WTC11 (cell line): Measurements from ENCODE around the gene MTSS2.

Experiments used
- CREB1 ChIP-seq: sonication (generic); formaldehyde crosslinking; IDR thresholded peaks from 2 replicates; pipeline ENCODE4 v1.8.0; 2023; ENCODE audit warnings: mild to moderate bottlenecking, missing genetic modification reagents
- CREM ChIP-seq: sonication (generic); formaldehyde crosslinking; IDR thresholded peaks from 2 replicates; pipeline ENCODE4 v1.8.1; 2022; ENCODE audit warnings: mild to moderate bottlenecking, missing genetic modification reagents, moderate library complexity
- ESRRA ChIP-seq: sonication (generic); formaldehyde crosslinking; IDR thresholded peaks from 2 replicates; pipeline ENCODE4 v1.8.1; 2022; ENCODE audit warnings: mild to moderate bottlenecking, missing genetic modification reagents, borderline replicate concordance
- FOXP1 ChIP-seq: sonication (generic); formaldehyde crosslinking; IDR thresholded peaks from 2 replicates; pipeline ENCODE4 v1.8.0; 2022; ENCODE audit warnings: missing genetic modification reagents, mild to moderate bottlenecking, moderate library complexity, borderline replicate concordance
- JUN ChIP-seq: sonication (generic); formaldehyde crosslinking; IDR thresholded peaks from 2 replicates; pipeline ENCODE4 v1.8.0; 2023; ENCODE audit warnings: mild to moderate bottlenecking, missing genetic modification reagents
- NFE2L1 ChIP-seq: sonication (generic); formaldehyde crosslinking; IDR thresholded peaks from 2 replicates; pipeline ENCODE4 v1.8.1; 2023; ENCODE audit warnings: missing genetic modification reagents
- NFYB ChIP-seq: sonication (generic); formaldehyde crosslinking; conservative IDR thresholded peaks from 2 replicates; pipeline ENCODE4 v1.8.0; 2022; ENCODE audit warnings: low read depth, missing genetic modification reagents
- RORB ChIP-seq: fragments of 250-450 bp; sonication (Bioruptor Pico); IDR thresholded peaks from 2 replicates; pipeline ENCODE4 v1.9.0; 2021; ENCODE audit warnings: mild to moderate bottlenecking
- SOX15 ChIP-seq: fragments of 250-450 bp; sonication (Bioruptor Pico); IDR thresholded peaks from 2 replicates; pipeline ENCODE4 v1.9.0; 2021; ENCODE audit warnings: mild to moderate bottlenecking
- ZNF232 ChIP-seq: sonication (generic); formaldehyde crosslinking; IDR thresholded peaks from 2 replicates; pipeline ENCODE4 v1.8.0; 2022; ENCODE audit warnings: mild to moderate bottlenecking, missing genetic modification reagents
- TF ChIP-seq, protein P1 (sequence below): fragments of 200-600 bp; IDR thresholded peaks from 2 replicates; pipeline ENCODE4 v1.8.0; 2022; ENCODE audit warnings: antibody characterized with exemption
- TF ChIP-seq, protein P2 (sequence below): sonication (generic); formaldehyde crosslinking; IDR thresholded peaks from 2 replicates; pipeline ENCODE4 v1.8.1; 2023; ENCODE audit warnings: mild to moderate bottlenecking, missing genetic modification reagents
- TF ChIP-seq, protein P3 (sequence below): sonication (generic); formaldehyde crosslinking; IDR thresholded peaks from 2 replicates; pipeline ENCODE4 v1.8.0; 2022; ENCODE audit warnings: mild to moderate bottlenecking, missing genetic modification reagents

DNA sequence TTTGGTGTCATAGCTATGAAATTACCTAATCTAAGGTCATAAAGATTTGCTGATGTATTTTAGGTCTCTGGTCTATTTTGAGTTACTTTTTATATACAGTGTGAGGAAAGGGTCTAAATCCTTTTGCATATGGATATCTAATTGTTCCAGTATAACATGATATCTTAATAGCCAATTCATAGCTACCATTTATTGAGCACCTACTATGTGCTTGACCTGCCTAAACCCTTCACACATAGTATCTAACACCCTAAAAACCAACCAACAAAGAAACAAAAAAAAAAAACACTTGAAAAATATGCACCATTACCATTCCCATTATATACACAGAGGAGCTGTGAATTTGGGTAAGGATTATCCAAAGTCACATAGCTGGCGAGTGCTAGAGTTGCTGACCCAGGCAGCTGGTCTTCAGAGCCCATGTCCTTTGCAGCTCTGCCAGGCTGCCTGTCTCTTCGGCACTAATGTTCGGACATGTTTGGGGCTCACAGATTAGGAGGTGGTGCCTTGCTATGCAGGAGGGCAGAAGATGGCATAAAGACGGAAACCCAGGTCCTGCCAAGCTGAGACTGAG is 48.8 kb upstream of the MTSS2 start:
- TF ChIP-seq, protein P1, sequence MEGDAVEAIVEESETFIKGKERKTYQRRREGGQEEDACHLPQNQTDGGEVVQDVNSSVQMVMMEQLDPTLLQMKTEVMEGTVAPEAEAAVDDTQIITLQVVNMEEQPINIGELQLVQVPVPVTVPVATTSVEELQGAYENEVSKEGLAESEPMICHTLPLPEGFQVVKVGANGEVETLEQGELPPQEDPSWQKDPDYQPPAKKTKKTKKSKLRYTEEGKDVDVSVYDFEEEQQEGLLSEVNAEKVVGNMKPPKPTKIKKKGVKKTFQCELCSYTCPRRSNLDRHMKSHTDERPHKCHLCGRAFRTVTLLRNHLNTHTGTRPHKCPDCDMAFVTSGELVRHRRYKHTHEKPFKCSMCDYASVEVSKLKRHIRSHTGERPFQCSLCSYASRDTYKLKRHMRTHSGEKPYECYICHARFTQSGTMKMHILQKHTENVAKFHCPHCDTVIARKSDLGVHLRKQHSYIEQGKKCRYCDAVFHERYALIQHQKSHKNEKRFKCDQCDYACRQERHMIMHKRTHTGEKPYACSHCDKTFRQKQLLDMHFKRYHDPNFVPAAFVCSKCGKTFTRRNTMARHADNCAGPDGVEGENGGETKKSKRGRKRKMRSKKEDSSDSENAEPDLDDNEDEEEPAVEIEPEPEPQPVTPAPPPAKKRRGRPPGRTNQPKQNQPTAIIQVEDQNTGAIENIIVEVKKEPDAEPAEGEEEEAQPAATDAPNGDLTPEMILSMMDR: no peak
- TF ChIP-seq NFE2L1 (no peak), FOXP1 (CRISPR knock-in tag) (no peak), RORB (CRISPR knock-in tag) (no peak), ESRRA (CRISPR knock-in tag) (no peak), JUN (CRISPR knock-in tag) (no peak), ZNF232 (CRISPR knock-in tag) (no peak), CREM (no peak), NFYB (CRISPR knock-in tag) (no peak), SOX15 (CRISPR knock-in tag) (no peak), CREB1 (CRISPR knock-in tag) (no peak)
- TF ChIP-seq, protein P2, sequence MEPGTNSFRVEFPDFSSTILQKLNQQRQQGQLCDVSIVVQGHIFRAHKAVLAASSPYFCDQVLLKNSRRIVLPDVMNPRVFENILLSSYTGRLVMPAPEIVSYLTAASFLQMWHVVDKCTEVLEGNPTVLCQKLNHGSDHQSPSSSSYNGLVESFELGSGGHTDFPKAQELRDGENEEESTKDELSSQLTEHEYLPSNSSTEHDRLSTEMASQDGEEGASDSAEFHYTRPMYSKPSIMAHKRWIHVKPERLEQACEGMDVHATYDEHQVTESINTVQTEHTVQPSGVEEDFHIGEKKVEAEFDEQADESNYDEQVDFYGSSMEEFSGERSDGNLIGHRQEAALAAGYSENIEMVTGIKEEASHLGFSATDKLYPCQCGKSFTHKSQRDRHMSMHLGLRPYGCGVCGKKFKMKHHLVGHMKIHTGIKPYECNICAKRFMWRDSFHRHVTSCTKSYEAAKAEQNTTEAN (CRISPR knock-in tag): no peak
- TF ChIP-seq, protein P3, sequence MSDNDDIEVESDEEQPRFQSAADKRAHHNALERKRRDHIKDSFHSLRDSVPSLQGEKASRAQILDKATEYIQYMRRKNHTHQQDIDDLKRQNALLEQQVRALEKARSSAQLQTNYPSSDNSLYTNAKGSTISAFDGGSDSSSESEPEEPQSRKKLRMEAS (CRISPR knock-in tag): no peak
